Hepatocyte (in vitro differentiated cells): ENCODE data around the gene HK2. TPM values are rescaled to one million over a fixed set of nuclear protein-coding genes. Genes with fewer than 3 reads are reported as not detected.

Experiments used
- DNase-seq: peaks from one replicate; pipeline ENCODE4 v3.0.0-alpha.2; 2016; ENCODE audit warnings: low spot score
- H2AFZ ChIP-seq: fragments of 200-600 bp; sonication (generic); 2 replicates; pipeline ENCODE4 v1.6.0; 2016; ENCODE audit warnings: antibody characterized with exemption, mild to moderate bottlenecking
- H3K27ac ChIP-seq: fragments of 200-600 bp; sonication (generic); 2 replicates; pipeline ENCODE4 v1.5.1; 2016; ENCODE audit warnings: mild to moderate bottlenecking
- H3K27me3 ChIP-seq: fragments of 200-600 bp; sonication (generic); 2 replicates; pipeline ENCODE4 v1.6.1; 2016
- H3K36me3 ChIP-seq: fragments of 200-600 bp; sonication (generic); replicated peaks from 2 replicates; pipeline ENCODE4 v1.5.1; 2016; ENCODE audit warnings: low read depth; ENCODE audit not compliant: insufficient read depth
- H3K4me1 ChIP-seq: fragments of 200-600 bp; sonication (generic); 2 replicates; pipeline ENCODE4 v1.5.1; 2016; ENCODE audit warnings: mild to moderate bottlenecking, moderate library complexity; ENCODE audit not compliant: insufficient read depth
- H3K4me2 ChIP-seq: fragments of 200-600 bp; sonication (generic); 2 replicates; pipeline ENCODE4 v1.6.0; 2016
- H3K4me3 ChIP-seq: fragments of 200-600 bp; sonication (generic); 2 replicates; pipeline ENCODE4 v1.5.1; 2016; ENCODE audit warnings: mild to moderate bottlenecking
- H3K79me2 ChIP-seq: fragments of 200-600 bp; sonication (generic); 2 replicates; pipeline ENCODE4 v1.6.0; 2017; ENCODE audit warnings: mild to moderate bottlenecking
- H3K9me2 ChIP-seq: fragments of 200-600 bp; sonication (generic); replicated peaks from 2 replicates; pipeline ENCODE4 v1.6.0; 2017; ENCODE audit warnings: mild to moderate bottlenecking; ENCODE audit not compliant: insufficient read depth
- H3K9me3 ChIP-seq: fragments of 200-600 bp; sonication (generic); 2 replicates; pipeline ENCODE4 v1.5.1; 2016; ENCODE audit warnings: low read depth, mild to moderate bottlenecking
- H4K20me1 ChIP-seq: fragments of 200-600 bp; sonication (generic); 2 replicates; pipeline ENCODE4 v1.6.0; 2016; ENCODE audit warnings: mild to moderate bottlenecking; ENCODE audit not compliant: insufficient read depth, poor library complexity, severe bottlenecking
- EZH2 ChIP-seq: fragments of 200-600 bp; sonication (generic); IDR thresholded peaks from 2 replicates; pipeline ENCODE4 v1.6.1; 2016; ENCODE audit warnings: antibody characterized with exemption, mild to moderate bottlenecking, borderline replicate concordance
- EZH2phosphoT487 ChIP-seq: fragments of 200-600 bp; sonication (generic); IDR thresholded peaks from one replicate; pipeline ENCODE4 v1.6.1; 2018; ENCODE audit warnings: antibody characterized with exemption, mild to moderate bottlenecking, low read depth, moderate library complexity; ENCODE audit not compliant: unreplicated experiment, severe bottlenecking
- WGBS: methylation state at CpG from one replicate; pipeline ENCODE4 v1.1.6; 2016; ENCODE audit warnings: low lambda C conversion rate; ENCODE audit errors: missing lambda C conversion rate; 5-methylcytosine and 5-hydroxymethylcytosine counted together
- polyA plus RNA-seq: library from polyadenylated mRNA; unstranded; fragments of >200 nt; fragmentation: Nextera tagmentation; extraction: Ambion mirVana; gene quantifications from 2 replicates; pipeline ENCODE4 v1.2.1, GENCODE V29; 2016
- total RNA-seq: library from RNA; depleted of rRNA; stranded (reverse); fragments of >200 nt; gene quantifications from 2 replicates; pipeline ENCODE4 v1.2.3, GENCODE V29; 2014
- TF ChIP-seq, protein P1 (sequence below): fragments of 200-600 bp; sonication (generic); IDR thresholded peaks from 2 replicates; pipeline ENCODE4 v1.5.1; 2016; ENCODE audit warnings: antibody characterized with exemption, mild to moderate bottlenecking; ENCODE audit not compliant: poor library complexity

Gene HK2
- total and polyA plus RNA-seq, 2 experiments from 2014 or later: 25.4 to 25.6 TPM

- Histone ChIP-seq H3K36me3 (no peaks in the 10 kb centered on the region), H2AFZ (no peak overlapping the region), H3K27me3 (no peaks in the 10 kb centered on the region), H3K4me3 (no peak overlapping the region), H3K9me3 (no peaks in the 10 kb centered on the region), H4K20me1 (no peaks in the 10 kb centered on the region), H3K9me2 (no peaks in the 10 kb centered on the region), H3K27ac (no peak overlapping the region), H3K4me2 (no peak overlapping the region), H3K79me2 (no peaks in the 10 kb centered on the region), H3K4me1 (no peaks in the 10 kb centered on the region)
- TF ChIP-seq, protein P1, sequence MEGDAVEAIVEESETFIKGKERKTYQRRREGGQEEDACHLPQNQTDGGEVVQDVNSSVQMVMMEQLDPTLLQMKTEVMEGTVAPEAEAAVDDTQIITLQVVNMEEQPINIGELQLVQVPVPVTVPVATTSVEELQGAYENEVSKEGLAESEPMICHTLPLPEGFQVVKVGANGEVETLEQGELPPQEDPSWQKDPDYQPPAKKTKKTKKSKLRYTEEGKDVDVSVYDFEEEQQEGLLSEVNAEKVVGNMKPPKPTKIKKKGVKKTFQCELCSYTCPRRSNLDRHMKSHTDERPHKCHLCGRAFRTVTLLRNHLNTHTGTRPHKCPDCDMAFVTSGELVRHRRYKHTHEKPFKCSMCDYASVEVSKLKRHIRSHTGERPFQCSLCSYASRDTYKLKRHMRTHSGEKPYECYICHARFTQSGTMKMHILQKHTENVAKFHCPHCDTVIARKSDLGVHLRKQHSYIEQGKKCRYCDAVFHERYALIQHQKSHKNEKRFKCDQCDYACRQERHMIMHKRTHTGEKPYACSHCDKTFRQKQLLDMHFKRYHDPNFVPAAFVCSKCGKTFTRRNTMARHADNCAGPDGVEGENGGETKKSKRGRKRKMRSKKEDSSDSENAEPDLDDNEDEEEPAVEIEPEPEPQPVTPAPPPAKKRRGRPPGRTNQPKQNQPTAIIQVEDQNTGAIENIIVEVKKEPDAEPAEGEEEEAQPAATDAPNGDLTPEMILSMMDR: no peak
- WGBS: 96% methylated on average over 5 of the region's 5 CpGs
- no peak for DNase-seq
Measured at GRCh38 chr2:74884118-74884762, 50.3 kb downstream of the HK2 start.

DNA sequence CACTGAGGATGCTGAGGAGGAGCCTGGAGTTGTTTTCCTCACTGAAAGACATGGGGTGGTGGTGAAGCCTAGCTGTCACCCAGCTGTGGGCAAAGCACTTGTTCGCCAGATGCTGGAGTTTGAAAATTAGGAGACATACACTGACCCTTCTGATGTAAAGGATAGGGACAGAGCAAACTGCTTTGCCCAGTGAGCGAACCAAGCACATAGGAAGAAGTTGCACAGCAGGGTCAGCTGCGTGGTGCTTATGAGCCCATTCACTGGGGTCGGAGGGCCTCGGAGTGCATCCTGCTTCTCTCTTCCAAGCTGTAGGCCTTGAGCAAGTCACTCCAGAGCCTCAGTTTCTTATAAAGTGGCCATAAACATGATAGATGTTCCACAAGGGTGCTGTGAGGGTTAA lies 50.9 kb downstream of the HK2 start:
- Histone ChIP-seq H3K27me3 (no peaks in the 10 kb centered on the region), H3K4me1 (no peaks in the 10 kb centered on the region), H4K20me1 (no peaks in the 10 kb centered on the region), H3K9me2 (no peaks in the 10 kb centered on the region), H3K9me3 (no peaks in the 10 kb centered on the region), H2AFZ (no peak overlapping the region), H3K36me3 (no peaks in the 10 kb centered on the region), H3K27ac (no peak overlapping the region), H3K4me2 (no peak overlapping the region), H3K79me2 (no peaks in the 10 kb centered on the region), H3K4me3 (no peak overlapping the region)
- TF ChIP-seq EZH2 (no peak), EZH2phosphoT487 (no peak)
- TF ChIP-seq, protein P1: no peak
- DNase-seq: no peak
- 94% methylated on average over 5 of the region's 5 CpGs for WGBS

GRCh38 chr2:74886251-74886650 lies 52.3 kb downstream of the HK2 start:
- H3K4me1 ChIP-seq: no peaks in the 10 kb centered on the region
- H3K27me3 ChIP-seq: no peaks in the 10 kb centered on the region
- no peaks in the 10 kb centered on the region for H3K79me2 ChIP-seq
- no peaks in the 10 kb centered on the region for H3K9me3 ChIP-seq
- H3K4me3 ChIP-seq: no peak overlapping the region
- H2AFZ ChIP-seq: no peak overlapping the region
- no peak for DNase-seq
- no peak overlapping the region for H3K27ac ChIP-seq
- TF ChIP-seq EZH2 (no peak), EZH2phosphoT487 (no peak)
- TF ChIP-seq, protein P1: no peak
- H3K4me2 ChIP-seq: no peak overlapping the region
- H3K9me2 ChIP-seq: no peaks in the 10 kb centered on the region
- H3K36me3 ChIP-seq: no peaks in the 10 kb centered on the region
- over 99% methylated on average over 8 of the region's 8 CpGs for WGBS
- H4K20me1 ChIP-seq: no peaks in the 10 kb centered on the region

- TF ChIP-seq EZH2phosphoT487 (no peak), EZH2 (no peak)
- TF ChIP-seq, protein P1: no peak
- Histone ChIP-seq H3K27ac (no peak overlapping the region), H3K4me1 (no peaks in the 10 kb centered on the region), H3K4me3 (no peak overlapping the region), H2AFZ (no peak overlapping the region), H3K36me3 (no peaks in the 10 kb centered on the region), H3K27me3 (no peaks in the 10 kb centered on the region), H3K9me3 (no peaks in the 10 kb centered on the region), H3K4me2 (no peak overlapping the region), H4K20me1 (no peaks in the 10 kb centered on the region), H3K79me2 (no peaks in the 10 kb centered on the region), H3K9me2 (no peaks in the 10 kb centered on the region)
- no peak for DNase-seq
- 98% methylated on average over 4 of the region's 4 CpGs for WGBS
Measured at GRCh38 chr2:74886811-74887210, 52.9 kb downstream of the HK2 start.
